Measurements from ENCODE around the gene TRIM45.

Gene TRIM45

GRCh38 chr1:117101334-117101733, 20.2 kb downstream of the TRIM45 start:
- DNase-seq (ENCODE audit: low read depth in 2 of 2) = no peak

GRCh38 chr1:117098287-117098890, 23.2 kb downstream of the TRIM45 start:
- DNase-seq (ENCODE audit: low read depth in 2 of 2) = no peak

GRCh38 chr1:117097443-117097842, 24.1 kb downstream of the TRIM45 start:
- DNase-seq (ENCODE audit: low read depth in 2 of 2) = no peak

- no peak for DNase-seq (ENCODE audit: low read depth in 2 of 2)
Measured at GRCh38 chr1:117096951-117097408, 24.6 kb downstream of the TRIM45 start.

- DNase-seq (ENCODE audit: low read depth in 2 of 2) = no peak
Measured at GRCh38 chr1:117094841-117095604, 26.5 kb downstream of the TRIM45 start.

GRCh38 chr1:117093870-117094621, 27.5 kb downstream of the TRIM45 start:
- DNase-seq (ENCODE audit: low read depth in 2 of 2) = no peak

GRCh38 chr1:117093091-117093534, 28.4 kb downstream of the TRIM45 start:
- no peak for DNase-seq (ENCODE audit: low read depth in 2 of 2)

GRCh38 chr1:117092594-117092993, 29.0 kb downstream of the TRIM45 start:
- no peak for DNase-seq (ENCODE audit: low read depth in 2 of 2)

GRCh38 chr1:117089996-117090395, 31.6 kb downstream of the TRIM45 start:
- no peak for DNase-seq (ENCODE audit: low read depth in 2 of 2)

- no peak for DNase-seq (ENCODE audit: low read depth in 2 of 2)
Measured at GRCh38 chr1:117087686-117088085, 33.9 kb downstream of the TRIM45 start.

GRCh38 chr1:117084231-117084630, 37.3 kb downstream of the TRIM45 start:
- DNase-seq (ENCODE audit: low read depth in 2 of 2) = no peak

- no peak for DNase-seq (ENCODE audit: low read depth in 2 of 2)
Measured at GRCh38 chr1:117079737-117080136, 41.8 kb downstream of the TRIM45 start.

GRCh38 chr1:117077267-117077666, 44.3 kb downstream of the TRIM45 start:
- peak in 1 of 2 experiments; percentile 37 for DNase-seq (ENCODE audit: low read depth in 2 of 2)

GRCh38 chr1:117076648-117077047, 44.9 kb downstream of the TRIM45 start:
- DNase-seq (ENCODE audit: low read depth in 2 of 2) = no peak

- no peak for DNase-seq (ENCODE audit: low read depth in 2 of 2)
Measured at GRCh38 chr1:117070124-117070523, 51.4 kb downstream of the TRIM45 start.

GRCh38 chr1:117069220-117069844, 52.2 kb downstream of the TRIM45 start:
- no peak for DNase-seq (ENCODE audit: low read depth in 2 of 2)

GRCh38 chr1:117068580-117068979, 53.0 kb downstream of the TRIM45 start:
- no peak for DNase-seq (ENCODE audit: low read depth in 2 of 2)

- DNase-seq (ENCODE audit: low read depth in 2 of 2) = no peak
Measured at GRCh38 chr1:117067533-117068370, 53.8 kb downstream of the TRIM45 start.

GRCh38 chr1:117066367-117066766, 55.2 kb downstream of the TRIM45 start:
- no peak for DNase-seq (ENCODE audit: low read depth in 2 of 2)

GRCh38 chr1:117061986-117062415, 59.5 kb downstream of the TRIM45 start:
- no peak for DNase-seq (ENCODE audit: low read depth in 2 of 2)
